HG02642 (cell line): ENCODE data around the gene MTA1.

ENCODE experiments used
- ATAC-seq: cut with Tn5 transposase; IDR thresholded peaks from one replicate; pipeline ENCODE4 v1.9.1; 2021; ENCODE audit warnings: mild to moderate bottlenecking; ENCODE audit not compliant: unreplicated experiment, poor library complexity

MTA1 gene

GRCh38 chr14:105482486-105483110 lies 63.0 kb downstream of the MTA1 start:
- no peak for ATAC-seq

GRCh38 chr14:105483300-105484068 lies 63.9 kb downstream of the MTA1 start:
- no peak for ATAC-seq

- ATAC-seq, result no peak
Observed at GRCh38 chr14:105484069-105484996, 64.7 kb downstream of the MTA1 start.

GRCh38 chr14:105484997-105485393 lies 65.4 kb downstream of the MTA1 start:
- no peak for ATAC-seq

GRCh38 chr14:105485739-105486162 lies 66.1 kb downstream of the MTA1 start:
- ATAC-seq, result no peak

GRCh38 chr14:105486163-105486973 lies 66.7 kb downstream of the MTA1 start, which contains the start of gene CRIP1:
Gene CRIP1 (plus strand): TSS chr14:105486886. CDS start chr14:105487260, 374 bp downstream.
- ATAC-seq, result no peak

GRCh38 chr14:105486974-105487448 lies 67.4 kb downstream of the MTA1 start:
- ATAC-seq, result no peak

- no peak for ATAC-seq
Observed at GRCh38 chr14:105487449-105487985, 67.9 kb downstream of the MTA1 start.

GRCh38 chr14:105487986-105488777 lies 68.6 kb downstream of the MTA1 start:
- ATAC-seq, result no peak

- no peak for ATAC-seq
Observed at GRCh38 chr14:105488781-105489541, 69.3 kb downstream of the MTA1 start.

GRCh38 chr14:105489542-105490266 lies 70.1 kb downstream of the MTA1 start:
- no peak for ATAC-seq

- peak; percentile 2 for ATAC-seq
Observed at GRCh38 chr14:105490267-105490571, 70.6 kb downstream of the MTA1 start.

- peak; percentile 72 for ATAC-seq
Observed at GRCh38 chr14:105490572-105491365, 71.1 kb downstream of the MTA1 start, which contains the start of gene TEDC1. Gene TEDC1 (plus strand): TSS chr14:105491246. CDS start chr14:105491376, 130 bp downstream.

GRCh38 chr14:105491366-105491973 lies 71.8 kb downstream of the MTA1 start:
- no peak for ATAC-seq

GRCh38 chr14:105492031-105492970 lies 72.7 kb downstream of the MTA1 start:
- no peak for ATAC-seq
